Measurements from ENCODE around the gene NYAP1.

DNA sequence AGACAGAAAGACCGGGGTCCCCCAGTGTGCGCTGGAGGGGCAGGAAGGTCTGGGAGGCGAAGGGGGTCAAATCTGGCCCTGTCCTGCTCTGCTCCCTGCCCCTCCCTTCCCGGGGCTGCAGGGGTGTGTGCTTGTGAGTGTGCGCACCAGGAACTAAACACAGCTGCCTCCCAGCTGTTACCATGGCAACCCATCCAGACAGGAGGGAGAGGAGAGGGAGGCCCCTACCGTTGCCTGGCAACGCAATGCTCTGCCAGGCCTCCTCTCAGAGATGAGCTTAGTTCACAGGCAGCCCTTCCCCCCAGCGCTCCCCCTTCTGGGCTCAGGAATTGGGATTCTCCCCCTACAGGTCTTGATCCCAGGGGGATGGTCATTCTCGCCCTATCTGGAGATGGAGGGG lies 6.1 kb downstream of the NYAP1 start:
- TF ChIP-seq, protein P1, sequence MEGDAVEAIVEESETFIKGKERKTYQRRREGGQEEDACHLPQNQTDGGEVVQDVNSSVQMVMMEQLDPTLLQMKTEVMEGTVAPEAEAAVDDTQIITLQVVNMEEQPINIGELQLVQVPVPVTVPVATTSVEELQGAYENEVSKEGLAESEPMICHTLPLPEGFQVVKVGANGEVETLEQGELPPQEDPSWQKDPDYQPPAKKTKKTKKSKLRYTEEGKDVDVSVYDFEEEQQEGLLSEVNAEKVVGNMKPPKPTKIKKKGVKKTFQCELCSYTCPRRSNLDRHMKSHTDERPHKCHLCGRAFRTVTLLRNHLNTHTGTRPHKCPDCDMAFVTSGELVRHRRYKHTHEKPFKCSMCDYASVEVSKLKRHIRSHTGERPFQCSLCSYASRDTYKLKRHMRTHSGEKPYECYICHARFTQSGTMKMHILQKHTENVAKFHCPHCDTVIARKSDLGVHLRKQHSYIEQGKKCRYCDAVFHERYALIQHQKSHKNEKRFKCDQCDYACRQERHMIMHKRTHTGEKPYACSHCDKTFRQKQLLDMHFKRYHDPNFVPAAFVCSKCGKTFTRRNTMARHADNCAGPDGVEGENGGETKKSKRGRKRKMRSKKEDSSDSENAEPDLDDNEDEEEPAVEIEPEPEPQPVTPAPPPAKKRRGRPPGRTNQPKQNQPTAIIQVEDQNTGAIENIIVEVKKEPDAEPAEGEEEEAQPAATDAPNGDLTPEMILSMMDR (IDR thresholded peaks at IDR 0.05): no peak
- TF ChIP-seq POLR2A (IDR thresholded peaks at IDR 0.05): no peak
